GM13977 (cell line): ENCODE results near the gene MED28.

Source experiments
- DNase-seq: peaks from one replicate; pipeline ENCODE4 v3.0.0; 2012; ENCODE audit warnings: low spot score
- CTCF ChIP-seq: IDR thresholded peaks from 2 replicates; pipeline ENCODE4 v1.5.1; 2012; ENCODE audit warnings: mild to moderate bottlenecking, control low read depth; ENCODE audit not compliant: insufficient read depth; ENCODE audit errors: extremely low read depth, missing control alignments
- in situ Hi-C: fragments of 300-500 bp; cut with MboI; formaldehyde crosslinking; loops from one replicate; pipeline ENCODE4 v1.12.0; 2022; ENCODE audit warnings: low sequenced_read_pairs, low pct_unique_long_range_greater_than_20kb, mixed read lengths, inconsistent platforms; ENCODE audit not compliant: unreplicated experiment

MED28 gene

GRCh38 chr4:17680559-17681280 is 66.3 kb downstream of the MED28 start:
- TF ChIP-seq CTCF = no peak
- DNase-seq = no peak
- in situ Hi-C loops = no loop called here

GRCh38 chr4:17681281-17682221 is 67.1 kb downstream of the MED28 start:
- no peak for DNase-seq
- no peak for TF ChIP-seq CTCF
- in situ Hi-C loops = no loop called here

- in situ Hi-C loops = no loop called here
- DNase-seq = no peak
- TF ChIP-seq CTCF = no peak
Measured at GRCh38 chr4:17682222-17682566, 67.8 kb downstream of the MED28 start.
